ENCODE data around the gene COPRS.

COPRS gene

GRCh38 chr17:31858642-31859486 lies at the start of gene COPRS:
Gene COPRS (minus strand): TSS chr17:31859244. CDS start chr17:31859199, 45 bp downstream.
- no peak for DNase-seq

DNA sequence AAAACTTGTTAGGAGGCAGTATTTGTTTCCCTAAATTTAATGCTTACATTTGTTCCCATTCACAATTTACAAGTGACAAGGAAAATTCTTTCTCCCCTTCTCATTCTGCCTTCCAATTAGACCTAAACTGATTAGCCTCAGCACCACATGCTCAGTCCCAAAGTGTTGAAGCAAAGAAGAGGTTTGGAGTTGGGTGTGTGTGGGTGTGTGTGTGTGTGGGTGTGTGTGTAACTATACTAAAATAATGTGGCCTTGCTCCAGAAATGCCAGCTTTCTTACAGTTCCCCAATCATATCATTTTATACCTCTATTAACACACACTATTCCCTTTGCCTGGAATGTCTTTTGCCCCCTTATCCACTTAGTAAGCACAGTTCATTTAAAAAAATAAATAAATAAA lies 49.3 kb upstream of the COPRS start:
- no peak for DNase-seq

GRCh38 chr17:31907342-31907962 lies 48.4 kb upstream of the COPRS start:
- DNase-seq, result no peak

GRCh38 chr17:31903401-31903800 lies 44.4 kb upstream of the COPRS start:
- no peak for DNase-seq

- no peak for DNase-seq
Measured at GRCh38 chr17:31902693-31903092, 43.6 kb upstream of the COPRS start.

GRCh38 chr17:31900877-31901276 lies 41.8 kb upstream of the COPRS start:
- no peak for DNase-seq

DNA sequence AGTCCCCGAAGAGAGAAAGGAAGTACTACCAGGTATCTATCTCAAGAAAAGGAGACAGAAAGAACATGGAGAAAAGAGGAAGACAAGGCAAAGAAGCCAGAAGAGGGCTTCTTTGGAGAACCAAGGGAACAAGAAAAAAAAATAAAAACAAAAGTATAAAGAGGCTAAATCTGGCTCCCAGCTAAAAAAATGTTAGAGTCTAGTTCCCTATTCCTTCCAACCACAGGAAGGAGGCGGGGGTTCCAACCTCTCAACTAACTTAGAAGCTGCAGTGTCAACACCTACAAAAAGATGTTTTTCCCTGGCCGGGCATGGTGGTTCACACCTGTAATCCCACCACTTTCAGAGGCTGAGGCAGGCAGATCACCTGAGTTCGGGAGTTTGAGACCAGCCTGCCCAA lies 29.1 kb upstream of the COPRS start:
- DNase-seq, result no peak

DNA sequence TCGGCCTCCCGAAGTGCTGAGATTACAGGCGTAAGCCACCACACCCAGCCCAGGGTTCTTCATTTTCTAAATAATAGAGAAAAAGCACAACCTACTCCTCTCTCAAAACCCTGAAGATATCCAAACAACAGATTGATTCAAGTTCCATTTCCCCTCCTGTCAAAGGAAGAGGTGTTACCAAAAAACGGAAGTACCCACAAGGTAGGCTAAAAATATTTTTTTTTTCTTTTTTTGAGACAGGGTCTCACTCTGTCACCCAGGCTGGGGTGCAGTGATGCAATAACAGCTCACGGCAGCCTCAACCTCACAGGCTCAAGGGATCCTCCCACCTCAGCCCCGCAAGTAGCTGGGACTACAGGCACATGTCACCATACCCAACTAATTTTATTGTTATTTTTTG lies 23.5 kb upstream of the COPRS start:
- DNase-seq, result no peak

DNA sequence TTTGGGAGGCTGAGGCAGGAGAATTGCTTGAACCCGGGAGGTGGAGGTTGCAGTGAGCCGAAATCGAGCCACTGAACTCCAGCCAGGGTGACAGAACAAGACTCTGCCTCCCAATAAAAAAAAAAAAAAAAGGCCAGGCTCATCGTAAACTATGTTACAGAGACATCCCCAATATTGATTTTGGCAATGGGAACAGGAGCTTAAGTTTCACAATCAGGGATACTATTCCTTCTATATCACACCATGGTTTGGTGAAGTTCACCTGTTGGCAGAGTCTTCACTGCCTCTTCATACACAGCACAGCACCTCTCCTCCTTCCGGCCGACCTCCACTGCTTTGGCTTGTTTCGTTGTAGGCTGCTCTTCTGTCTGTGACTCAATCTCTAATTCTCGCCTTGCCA lies 21.3 kb upstream of the COPRS start:
- DNase-seq, result no peak

GRCh38 chr17:31878703-31879073 lies 19.6 kb upstream of the COPRS start:
- no peak for DNase-seq

GRCh38 chr17:31877911-31878702 lies 19.1 kb upstream of the COPRS start:
- no peak for DNase-seq

GRCh38 chr17:31877341-31877740 lies 18.3 kb upstream of the COPRS start:
- DNase-seq, result no peak

- no peak for DNase-seq
Measured at GRCh38 chr17:31875081-31875480, 16.0 kb upstream of the COPRS start.

GRCh38 chr17:31869797-31870568 lies 10.9 kb upstream of the COPRS start:
- no peak for DNase-seq

GRCh38 chr17:31869031-31869430 lies 10.0 kb upstream of the COPRS start:
- no peak for DNase-seq

DNA sequence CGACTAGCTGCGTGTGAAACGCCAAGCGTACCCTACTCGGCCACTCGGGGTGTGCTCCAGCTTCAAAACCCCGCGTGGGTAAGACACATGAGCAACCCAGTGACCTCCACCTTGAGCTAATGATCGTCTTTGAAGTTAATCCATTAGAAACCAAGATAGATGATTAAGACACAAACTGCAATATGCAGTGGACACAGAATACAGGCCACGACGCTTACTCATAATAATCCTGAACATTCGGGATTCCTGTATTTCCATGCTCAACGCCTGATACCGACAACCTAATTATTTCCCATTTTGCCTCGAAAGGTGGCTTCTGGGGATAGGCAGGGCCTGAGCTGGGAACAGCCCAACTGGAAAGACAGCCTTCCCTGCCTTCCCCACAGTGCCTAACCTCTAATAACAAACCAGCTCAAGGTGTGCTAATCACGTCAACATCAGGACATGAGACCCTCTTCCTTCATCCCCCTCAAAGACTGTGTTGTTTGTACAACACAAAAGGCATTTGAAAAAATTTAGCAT lies 504 bp upstream of the COPRS start:
- DNase-seq, result no peak

- no peak for DNase-seq
Measured at GRCh38 chr17:31857920-31858641, 963 bp downstream of the COPRS start.

DNA sequence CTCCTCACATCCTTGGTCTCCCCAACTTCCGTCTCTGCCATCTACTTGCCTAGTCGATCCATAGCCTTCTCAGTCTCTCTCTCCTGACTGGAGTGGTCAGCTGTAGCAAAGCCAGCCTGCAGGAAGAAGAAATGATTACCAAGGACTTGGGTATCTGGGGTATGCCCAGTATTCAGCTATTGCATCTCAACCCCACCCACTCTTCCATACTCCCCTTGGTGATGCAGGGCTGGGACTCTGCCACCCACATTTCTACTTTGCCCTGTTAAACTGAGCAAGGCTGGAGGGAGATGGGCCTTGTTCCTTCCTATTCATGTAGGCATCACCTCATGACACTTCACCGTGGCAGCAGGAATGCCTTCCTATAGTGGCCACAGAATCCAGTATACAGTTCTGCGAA lies 2.3 kb downstream of the COPRS start:
- no peak for DNase-seq

GRCh38 chr17:31854672-31855071 lies 4.4 kb downstream of the COPRS start:
- no peak for DNase-seq

GRCh38 chr17:31853911-31854470 lies 5.1 kb downstream of the COPRS start:
- DNase-seq, result no peak

GRCh38 chr17:31845291-31845690 lies 13.8 kb downstream of the COPRS start:
- no peak for DNase-seq

Data from NCI-H1436 treated with DMSO at 0.1 percent for 48 hours (cell line).